ENCODE measurements around the gene PRKAB1.

The PRKAB1 gene

GRCh38 chr12:119665164-119665929 is 2.6 kb upstream of the PRKAB1 start:
- DNase-seq: no peak

DNA sequence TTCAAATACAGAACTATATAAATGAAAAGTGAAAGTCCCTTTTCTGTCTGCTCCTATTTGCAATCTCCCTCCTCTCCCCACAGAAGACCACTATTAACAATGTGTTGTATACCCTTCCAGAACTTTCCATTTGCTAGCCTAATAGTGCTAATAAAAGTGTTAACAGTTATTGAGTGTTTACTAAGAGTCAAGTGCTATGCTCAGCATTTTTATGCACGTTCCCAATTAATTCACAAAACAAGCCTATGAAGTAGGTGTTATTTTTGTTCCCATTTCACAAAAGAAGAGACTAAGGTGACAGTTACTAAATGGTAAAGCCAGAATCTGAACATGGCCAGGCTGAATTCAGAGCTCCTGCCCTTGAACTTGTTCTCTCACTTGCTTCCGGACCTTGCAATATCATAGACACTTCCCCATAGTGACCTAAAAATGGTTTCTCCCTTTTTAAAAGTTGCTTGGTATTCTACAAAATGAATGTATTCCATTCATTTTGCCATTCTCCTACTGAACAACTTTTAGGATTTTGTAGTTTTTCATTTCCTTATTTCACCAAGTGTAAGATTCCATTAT is 1.6 kb upstream of the PRKAB1 start:
- no peak for DNase-seq

GRCh38 chr12:119666900-119667576 is 895 bp upstream of the PRKAB1 start:
- peak; percentile 42 for DNase-seq

GRCh38 chr12:119668324-119668841 is 450 bp downstream of the PRKAB1 start:
- DNase-seq: no peak

DNA sequence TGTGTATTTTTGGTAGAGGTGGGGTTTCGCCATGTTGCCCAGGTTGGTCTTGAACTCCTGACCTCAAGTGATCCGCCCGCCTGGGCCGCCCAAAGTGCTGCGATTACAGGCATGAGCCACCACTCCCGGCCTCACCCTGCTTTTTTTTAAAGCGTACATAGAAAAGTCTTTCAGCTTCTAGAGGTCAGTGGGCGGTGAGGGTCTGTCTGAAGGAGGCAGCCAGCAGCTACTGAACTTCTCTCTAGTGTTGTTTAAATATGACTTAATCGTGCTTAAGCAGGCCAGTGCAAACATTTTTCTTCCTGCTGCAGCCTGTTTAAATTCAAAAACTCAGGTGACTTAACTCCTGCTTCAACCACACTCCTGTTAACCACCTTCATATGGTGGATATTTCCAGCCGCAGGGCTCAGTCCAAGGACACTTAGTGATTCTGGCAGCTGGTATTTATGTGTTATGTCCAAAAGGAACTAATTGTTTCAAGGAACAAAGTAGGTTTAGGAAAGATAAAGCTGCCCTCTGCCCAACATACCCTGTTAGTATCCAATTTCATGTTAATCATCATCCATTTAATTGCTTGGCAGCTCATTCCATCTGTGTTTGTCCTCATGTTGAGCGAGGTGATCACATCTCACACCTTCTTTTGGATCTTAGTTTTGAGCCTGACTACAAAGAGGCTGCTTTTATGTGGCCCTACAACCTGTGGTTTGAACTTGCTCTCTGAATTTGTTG is 2.0 kb downstream of the PRKAB1 start:
- DNase-seq: no peak

DNA sequence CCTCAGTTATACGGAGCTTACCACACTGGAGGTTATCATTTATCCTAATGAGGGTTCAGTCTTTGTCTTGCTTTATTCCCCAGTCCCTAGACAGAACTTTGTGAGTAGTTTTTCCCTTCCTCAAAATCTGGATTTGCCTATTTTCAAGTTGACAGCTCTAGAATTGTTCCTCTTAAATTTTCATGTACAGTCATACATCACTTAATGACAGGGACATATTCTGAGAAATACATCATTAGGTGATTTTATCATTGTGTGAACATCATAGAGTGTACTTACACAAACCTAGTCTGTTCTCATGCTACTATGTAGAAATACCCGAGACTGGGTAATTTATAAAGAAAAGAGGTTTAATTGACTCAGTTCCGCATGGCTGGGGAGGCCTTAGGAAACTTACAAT is 3.1 kb downstream of the PRKAB1 start:
- DNase-seq: no peak

DNA sequence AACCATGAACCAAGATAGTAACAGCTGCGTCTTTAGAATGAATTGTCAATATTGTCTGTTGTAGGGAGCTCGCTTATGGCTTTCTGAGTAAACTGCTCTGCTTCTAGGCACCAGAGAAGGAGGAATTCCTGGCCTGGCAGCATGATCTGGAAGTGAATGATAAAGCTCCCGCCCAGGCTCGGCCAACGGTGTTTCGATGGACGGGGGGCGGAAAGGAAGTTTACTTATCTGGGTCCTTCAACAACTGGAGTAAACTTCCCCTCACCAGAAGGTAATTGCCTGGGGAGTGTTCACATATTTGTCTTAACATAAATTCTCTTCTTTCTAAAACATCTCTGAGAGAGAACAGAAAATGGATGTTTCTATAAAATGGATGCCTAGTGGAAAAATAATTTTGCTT is 4.3 kb downstream of the PRKAB1 start:
- no peak for DNase-seq

DNA sequence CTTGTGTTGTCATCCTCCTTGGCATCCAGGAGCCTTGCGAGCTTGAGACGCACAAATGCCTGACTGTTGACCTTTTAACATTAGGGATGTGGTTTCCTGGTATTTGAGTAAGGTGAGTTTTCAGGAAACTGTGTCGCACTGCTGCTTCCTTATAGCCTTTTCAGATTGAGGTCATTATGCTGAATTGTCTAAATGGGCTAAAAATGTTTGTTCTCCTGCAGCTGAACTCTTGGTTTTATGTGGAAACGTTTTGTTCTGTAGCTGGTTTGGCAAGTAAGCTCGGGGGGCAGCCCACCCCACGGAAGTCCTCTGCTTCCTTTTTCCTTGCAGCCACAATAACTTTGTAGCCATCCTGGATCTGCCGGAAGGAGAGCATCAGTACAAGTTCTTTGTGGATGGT is 5.7 kb downstream of the PRKAB1 start:
- no peak for DNase-seq

DNA sequence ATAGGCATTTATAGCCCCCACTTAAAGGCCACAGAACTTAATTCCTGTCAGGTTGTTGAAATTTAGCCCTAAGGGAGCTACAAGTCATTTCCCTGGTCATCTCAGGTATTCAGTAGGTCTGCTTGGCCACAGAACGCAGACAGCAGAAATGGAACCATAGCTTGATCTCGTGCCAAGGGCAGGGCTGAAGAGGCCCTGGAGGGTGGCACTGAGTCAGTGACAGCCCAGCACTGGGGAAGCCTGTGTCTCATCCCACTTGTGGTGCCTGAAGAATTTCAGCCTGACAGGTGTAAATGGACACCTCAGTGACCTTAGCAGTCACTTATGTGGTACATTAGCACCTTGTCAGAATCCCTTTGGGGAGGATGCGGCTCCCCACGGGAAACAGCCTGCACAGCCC is 6.6 kb downstream of the PRKAB1 start:
- no peak for DNase-seq

DNA sequence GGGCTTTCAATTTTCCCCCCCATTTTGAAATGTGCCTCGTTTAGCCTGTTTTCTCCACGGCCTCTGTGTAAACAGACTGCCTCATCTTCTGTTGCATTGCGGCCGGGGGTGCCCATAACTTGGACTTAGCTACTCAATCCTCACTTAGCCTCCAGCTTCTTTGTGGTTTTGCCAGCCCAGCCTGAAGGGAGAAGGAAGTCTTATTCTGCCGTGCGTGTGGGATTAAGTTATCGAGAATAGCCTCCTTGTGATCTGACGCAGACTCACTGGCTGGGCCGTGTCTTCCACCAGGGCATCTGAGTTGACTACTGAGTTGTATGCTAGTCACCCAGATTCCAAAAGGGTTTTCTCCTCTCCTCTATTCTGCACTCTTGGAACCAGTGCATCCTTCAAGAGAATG is 8.1 kb downstream of the PRKAB1 start:
- DNase-seq: no peak

DNA sequence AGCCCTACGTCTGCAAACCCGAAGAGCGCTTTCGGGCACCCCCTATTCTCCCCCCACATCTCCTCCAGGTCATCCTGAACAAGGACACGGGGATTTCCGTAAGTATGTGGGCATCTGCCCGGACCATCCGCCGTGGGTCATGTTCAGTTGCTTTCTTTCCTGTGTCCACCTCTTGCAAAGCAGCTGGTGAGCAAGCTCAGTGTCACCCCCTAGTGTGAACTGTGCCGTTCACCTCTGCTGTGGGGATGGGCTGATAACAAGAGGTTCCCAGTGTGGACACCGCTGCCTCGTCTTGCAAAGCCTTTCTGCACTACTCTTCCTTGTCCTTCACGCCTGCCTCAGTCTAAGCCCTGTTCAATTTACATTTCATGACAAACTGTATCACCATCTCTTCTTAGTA is 8.6 kb downstream of the PRKAB1 start:
- no peak for DNase-seq

- DNase-seq: no peak
These were observed 10.5 kb downstream of the PRKAB1 start for GRCh38 chr12:119678459-119678858.

GRCh38 chr12:119679081-119679480 is 11.1 kb downstream of the PRKAB1 start:
- DNase-seq: no peak

DNA sequence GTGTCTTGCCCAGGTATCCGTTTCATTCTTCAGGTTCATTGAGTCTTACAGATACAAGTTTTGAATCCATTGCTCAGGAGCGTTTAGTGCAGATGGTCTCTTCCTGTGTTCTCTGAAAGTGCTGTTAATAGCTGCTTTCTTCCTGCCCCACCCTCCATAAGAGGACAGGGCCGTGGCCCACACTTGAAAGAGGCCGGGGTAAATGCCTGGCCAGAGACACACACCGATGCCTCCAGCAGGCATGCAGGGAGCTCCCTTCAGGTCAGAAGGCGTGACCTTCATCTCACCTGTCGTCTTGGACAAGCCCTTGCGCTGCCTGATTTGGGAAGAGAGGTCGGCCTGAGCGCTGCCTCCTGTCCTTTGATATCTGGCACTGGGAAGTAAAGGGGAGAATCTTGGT is 11.6 kb downstream of the PRKAB1 start:
- DNase-seq: no peak

- no peak for DNase-seq
These were observed 13.2 kb downstream of the PRKAB1 start for GRCh38 chr12:119681111-119681510.

DNA sequence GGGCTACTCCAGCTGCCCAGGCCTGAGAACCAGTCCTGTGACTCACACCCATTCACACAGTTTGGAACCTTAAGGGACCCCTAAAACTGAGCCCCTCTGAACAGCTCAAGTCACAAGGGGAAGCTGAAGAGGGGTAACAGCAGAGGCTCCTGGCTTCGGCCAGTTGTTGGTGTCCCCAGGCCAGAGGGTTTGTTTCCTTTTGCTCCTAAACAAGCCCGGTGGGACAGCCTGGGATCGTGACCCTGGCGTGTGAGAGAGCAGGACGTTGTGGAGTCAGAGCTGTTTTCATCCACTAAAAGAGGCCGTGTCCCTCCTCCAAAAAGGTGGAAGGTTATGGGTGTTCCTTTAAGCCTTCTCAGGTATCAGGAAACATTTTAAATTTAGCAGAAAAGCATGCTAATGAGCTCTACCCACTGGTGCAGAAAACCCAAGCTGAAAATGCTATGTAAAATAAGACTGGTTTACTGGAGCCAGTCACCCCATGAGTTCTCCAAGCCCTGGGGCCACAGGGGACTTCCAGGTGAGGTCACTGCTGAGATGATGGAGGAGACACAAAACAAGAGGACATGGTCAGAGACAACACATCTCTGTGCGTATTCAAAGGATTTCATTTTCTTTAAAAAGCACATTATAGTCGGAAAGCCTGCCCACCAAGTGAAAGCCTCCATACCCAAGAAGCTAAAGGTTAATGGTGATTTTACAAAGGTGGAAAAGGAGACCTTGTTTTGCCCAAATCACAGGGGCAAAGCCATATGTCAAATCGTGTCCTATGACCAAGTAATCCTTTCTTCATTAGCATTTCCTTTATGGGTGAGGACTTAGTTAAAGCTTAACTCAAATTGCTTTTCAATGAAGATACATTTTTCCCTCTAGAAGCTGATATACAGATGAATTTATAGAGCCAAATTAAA is 14.1 kb downstream of the PRKAB1 start:
- no peak for DNase-seq

GRCh38 chr12:119682639-119683252 is 14.8 kb downstream of the PRKAB1 start:
- DNase-seq: no peak

DNA sequence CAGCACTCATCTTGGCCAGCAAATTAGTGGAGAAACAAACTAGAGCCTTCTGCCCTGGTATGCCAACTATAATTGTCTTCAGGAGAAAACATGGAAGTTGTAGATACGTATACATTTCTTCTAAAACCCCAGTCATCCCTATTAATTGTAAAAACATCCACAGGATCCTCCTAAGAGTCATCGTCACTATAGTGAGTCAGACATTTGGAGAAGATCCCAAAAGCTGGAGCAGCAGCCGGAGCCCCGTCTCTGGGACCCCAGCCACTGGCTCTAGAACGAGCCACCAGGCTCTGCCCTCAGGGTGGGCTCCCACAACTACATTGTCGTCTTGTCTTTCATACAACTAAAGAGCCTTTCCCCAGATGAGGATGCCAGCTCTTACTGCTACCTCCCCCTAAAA is 15.5 kb downstream of the PRKAB1 start:
- DNase-seq: no peak

DNA sequence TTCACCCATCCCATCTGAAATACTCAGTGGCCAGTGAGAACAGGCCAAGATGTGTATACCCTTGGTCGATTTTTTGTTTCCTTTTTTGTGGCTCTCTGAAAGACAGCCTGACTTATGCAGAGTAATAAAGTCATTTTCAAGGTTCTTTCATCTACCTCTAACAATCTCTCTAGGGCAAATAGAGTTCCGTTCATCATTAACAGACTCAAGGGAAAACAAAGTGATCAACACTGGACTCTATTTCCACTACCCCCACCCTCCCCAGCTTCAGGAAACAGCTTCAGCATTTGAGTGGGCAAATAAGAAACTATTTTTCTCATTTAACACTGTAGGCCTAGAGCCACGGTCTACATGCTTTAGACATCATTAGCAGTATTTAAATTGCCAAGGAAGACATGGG is 15.9 kb downstream of the PRKAB1 start:
- no peak for DNase-seq

GRCh38 chr12:119684711-119685369 is 16.9 kb downstream of the PRKAB1 start:
- no peak for DNase-seq

GRCh38 chr12:119685375-119685774 is 17.4 kb downstream of the PRKAB1 start:
- no peak for DNase-seq
